Measurements from ENCODE around the gene LYPLAL1. TPM values are rescaled to one million over a fixed set of nuclear protein-coding genes. Genes with fewer than 3 reads are reported as not detected.
A peak's percentile ranks its signal among the peaks of the same experiment; 100 is the strongest.

The LYPLAL1 gene
- total and polyA plus RNA-seq, 2 of the 4 experiments (the other 2 are of a cell fraction): 4.8 to 7.5 TPM

GRCh38 chr1:219227360-219228057 lies 53.8 kb downstream of the LYPLAL1 start:
- CTCF ChIA-PET: no interaction called here
- H3K18ac ChIP-seq (ENCODE audit: low read depth, low read length): no peak overlapping the region
- H3K4ac ChIP-seq (ENCODE audit: low read depth, low read length): no peak overlapping the region
- in situ Hi-C loops (cut with MboI; ENCODE audit: low sequenced_read_pairs) (no loop called here), intact Hi-C loops (cut with micrococcal nuclease) (no loop called here), dilution Hi-C loops (cut with HindIII; ENCODE audit: low sequenced_read_pairs, unreplicated experiment) (no loop called here)
- no peaks in the 10 kb centered on the region for H3K79me1 ChIP-seq (ENCODE audit: low read depth in 1 of 2, low read length in 2 of 2)
- DNase-seq (no peak), ATAC-seq (ENCODE audit: low read depth) (no peak)
- no peaks in the 10 kb centered on the region for H4K20me1 ChIP-seq (ENCODE audit: insufficient read depth, low read length)
- H2BK120ac ChIP-seq (ENCODE audit: low read depth, low read length): no peak overlapping the region
- no peak overlapping the region for H3K23ac ChIP-seq (ENCODE audit: low read depth, low read length)
- no peak overlapping the region for H2AK5ac ChIP-seq (ENCODE audit: low read depth, low read length)
- no peaks in the 10 kb centered on the region for H3K4me1 ChIP-seq (ENCODE audit: control insufficient read depth, insufficient read depth, low read length)
- 0 out of 2 replicates have a peak, but pooled peaks have one; percentile 6 for TF ChIP-seq CEBPB (IDR thresholded peaks at IDR 0.05; ENCODE audit: low read depth, low read length)
- TF ChIP-seq MAZ (IDR thresholded peaks at IDR 0.05; ENCODE audit: borderline replicate concordance, low read depth, low read length): no peak
- no TSS peak for BruUV-seq (replicated peaks)
- no peak overlapping the region for H3K27ac ChIP-seq (ENCODE audit: insufficient read depth, low read length)
- no peak overlapping the region for H3K9ac ChIP-seq (ENCODE audit: low read depth, low read length)
- no peaks in the 10 kb centered on the region for H3K27me3 ChIP-seq (ENCODE audit: control insufficient read depth, insufficient read depth, low read length)
- WGBS, 2 experiments (ENCODE audit: extremely low coverage in 2 of 2, insufficient read length in 1 of 2): no CpG with 5 or more reads among the region's 4 CpGs
- H3K4me2 ChIP-seq (ENCODE audit: low read depth, low read length): no peak overlapping the region
- no peak overlapping the region for H4K91ac ChIP-seq (ENCODE audit: insufficient read depth, low read depth, low read length)
- no peak overlapping the region for H4K8ac ChIP-seq (ENCODE audit: low read depth in 2 of 2, low read length in 2 of 2)
- no peaks in the 10 kb centered on the region for H3K9me3 ChIP-seq (ENCODE audit: control insufficient read depth, insufficient read depth, low read length)
- no peak overlapping the region for H3K56ac ChIP-seq (ENCODE audit: extremely low read depth, insufficient read depth, low read length)
- no peak overlapping the region for H2BK5ac ChIP-seq (ENCODE audit: low read depth, low read length, poor library complexity, severe bottlenecking)
- H3K4me3 ChIP-seq (ENCODE audit: insufficient read depth, low read depth, low read length): no peak overlapping the region
- no peak overlapping the region for H2AK9ac ChIP-seq (replicated peaks; ENCODE audit: low read depth, low read length, poor library complexity)
- no peaks in the 10 kb centered on the region; the same call in 1 of the 2 replicates for H3K36me3 ChIP-seq (ENCODE audit: control insufficient read depth, insufficient read depth, low read length)
- H2BK20ac ChIP-seq (ENCODE audit: low read depth, low read length): no peak overlapping the region
- no peak overlapping the region for H2BK15ac ChIP-seq (ENCODE audit: low read depth, low read length)
- POLR2A ChIA-PET (ENCODE audit: unreplicated experiment): no interaction called here
- H3K14ac ChIP-seq (replicated peaks; ENCODE audit: low read depth, low read length): no peak overlapping the region
- no peaks in the 10 kb centered on the region for H3K9me1 ChIP-seq (ENCODE audit: insufficient read depth, low read length)
- no peak overlapping the region for H4K5ac ChIP-seq (ENCODE audit: low read depth, low read length)
- no peak overlapping the region for H2AFZ ChIP-seq (replicated peaks; ENCODE audit: low read length, poor library complexity)

All from IMR-90 (cell line).